22Rv1 (cell line): ENCODE results near the gene MAGI2.

Source experiments
- ZFX ChIP-seq: fragments of 450-650 bp; IDR thresholded peaks from 2 replicates; pipeline ENCODE4 v1.6.1; 2017; ENCODE audit warnings: antibody characterized with exemption, borderline replicate concordance
- TF ChIP-seq, protein P1 (sequence below): fragments of 450-650 bp; IDR thresholded peaks from 2 replicates; pipeline ENCODE4 v1.5.1; 2017; ENCODE audit warnings: mild to moderate bottlenecking

DNA sequence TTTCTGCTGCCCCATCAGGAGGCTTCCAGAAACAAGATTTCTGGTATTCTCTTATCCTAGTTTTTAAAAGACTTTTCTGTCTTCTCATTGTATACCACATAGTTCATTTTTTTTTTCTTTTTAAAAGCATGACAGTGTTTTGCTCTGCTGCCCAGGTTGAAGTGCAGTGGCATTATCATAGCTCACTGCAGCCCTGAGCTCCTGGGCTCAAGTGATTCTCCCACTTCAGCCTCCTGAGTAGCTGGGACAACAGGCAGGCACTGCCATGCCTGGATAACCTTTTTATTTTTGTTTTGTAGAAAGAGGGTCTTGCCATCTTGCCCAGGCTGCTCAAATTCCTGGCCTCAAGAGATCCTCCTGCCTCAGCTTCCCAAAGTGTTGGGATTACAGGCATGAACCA is 757.6 kb downstream of the MAGI2 start:
- TF ChIP-seq, protein P1, sequence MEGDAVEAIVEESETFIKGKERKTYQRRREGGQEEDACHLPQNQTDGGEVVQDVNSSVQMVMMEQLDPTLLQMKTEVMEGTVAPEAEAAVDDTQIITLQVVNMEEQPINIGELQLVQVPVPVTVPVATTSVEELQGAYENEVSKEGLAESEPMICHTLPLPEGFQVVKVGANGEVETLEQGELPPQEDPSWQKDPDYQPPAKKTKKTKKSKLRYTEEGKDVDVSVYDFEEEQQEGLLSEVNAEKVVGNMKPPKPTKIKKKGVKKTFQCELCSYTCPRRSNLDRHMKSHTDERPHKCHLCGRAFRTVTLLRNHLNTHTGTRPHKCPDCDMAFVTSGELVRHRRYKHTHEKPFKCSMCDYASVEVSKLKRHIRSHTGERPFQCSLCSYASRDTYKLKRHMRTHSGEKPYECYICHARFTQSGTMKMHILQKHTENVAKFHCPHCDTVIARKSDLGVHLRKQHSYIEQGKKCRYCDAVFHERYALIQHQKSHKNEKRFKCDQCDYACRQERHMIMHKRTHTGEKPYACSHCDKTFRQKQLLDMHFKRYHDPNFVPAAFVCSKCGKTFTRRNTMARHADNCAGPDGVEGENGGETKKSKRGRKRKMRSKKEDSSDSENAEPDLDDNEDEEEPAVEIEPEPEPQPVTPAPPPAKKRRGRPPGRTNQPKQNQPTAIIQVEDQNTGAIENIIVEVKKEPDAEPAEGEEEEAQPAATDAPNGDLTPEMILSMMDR, result no peak
- TF ChIP-seq ZFX, result no peak
